ENCODE measurements around the gene SPTLC2. TPM values are rescaled to one million over a fixed set of nuclear protein-coding genes. Genes with fewer than 3 reads are reported as not detected.

The SPTLC2 gene
- total and polyA plus RNA-seq, 2 of the 8 experiments (the other 6 are each of a cell fraction or from before 2014, with no cell fraction given) = 8.9 to 35.1 TPM

- no peak for TF ChIP-seq BACH1 (IDR thresholded peaks at IDR 0.05; ENCODE audit: low read length)
- TF ChIP-seq KDM1A (IDR thresholded peaks at IDR 0.05; ENCODE audit: borderline replicate concordance, low read length) = no peak
- peak; percentile 86 for TF ChIP-seq TBP (IDR thresholded peaks at IDR 0.05; ENCODE audit: low read depth, low read length)
- TF ChIP-seq EZH2 (IDR thresholded peaks at IDR 0.05; ENCODE audit: low read depth, low read length, severe bottlenecking) = no peak
- TF ChIP-seq HDAC6 (IDR thresholded peaks at IDR 0.05; ENCODE audit: low read depth, low read length) = no peak
- no peak for TF ChIP-seq RFX5 (IDR thresholded peaks at IDR 0.05; ENCODE audit: borderline replicate concordance, low read depth, low read length)
- TF ChIP-seq NRF1 (IDR thresholded peaks at IDR 0.05; ENCODE audit: low read depth, low read length) = no peak
- TF ChIP-seq POLR2A (IDR thresholded peaks at IDR 0.05; ENCODE audit: control extremely low read depth in 1 of 2, low read depth in 2 of 2, low read length in 2 of 2) = peak; percentile 65 to 86
- TF ChIP-seq CTCF (IDR thresholded peaks at IDR 0.05; ENCODE audit: control extremely low read depth in 1 of 3, insufficient read depth in 1 of 3, low read depth in 1 of 3, low read length in 3 of 3) = no peak
- TF ChIP-seq CBX5 (IDR thresholded peaks at IDR 0.05; ENCODE audit: low read depth, low read length) = no peak
- TF ChIP-seq RNF2 (IDR thresholded peaks at IDR 0.05; ENCODE audit: borderline replicate concordance, low read depth, low read length, missing control alignments, poor library complexity, severe bottlenecking) = no peak
- no peak for TF ChIP-seq CHD1 (IDR thresholded peaks at IDR 0.05; ENCODE audit: low read depth, low read length)
- no peak; the same call in 1 of the 2 replicates for TF ChIP-seq EGR1 (IDR thresholded peaks at IDR 0.05; ENCODE audit: borderline replicate concordance, low read depth, low read length)
- TF ChIP-seq SUZ12 (IDR thresholded peaks at IDR 0.05; ENCODE audit: low read length) = no peak
- TF ChIP-seq RBBP5 (IDR thresholded peaks at IDR 0.05; ENCODE audit: borderline replicate concordance, low read depth, low read length) = 0 out of 2 replicates have a peak, but pooled peaks have one; percentile 26
- TF ChIP-seq TCF12 (IDR thresholded peaks at IDR 0.05; ENCODE audit: low read depth, low read length) = no peak
- peak; percentile 12; the same call in 1 of the 2 replicates for TF ChIP-seq SP1 (IDR thresholded peaks at IDR 0.05; ENCODE audit: low read depth, low read length)
- peak; percentile 71 for TF ChIP-seq ASH2L (IDR thresholded peaks at IDR 0.05; ENCODE audit: low read length)
- peak; percentile 96 for TF ChIP-seq CHD2 (IDR thresholded peaks at IDR 0.05; ENCODE audit: low read length)
- TF ChIP-seq EP300 (IDR thresholded peaks at IDR 0.05; ENCODE audit: borderline replicate concordance in 1 of 2, low read depth in 2 of 2, low read length in 2 of 2) = no peak
- peak; percentile 91 for TF ChIP-seq CREB1 (IDR thresholded peaks at IDR 0.05)
- TF ChIP-seq FOSL1 (IDR thresholded peaks at IDR 0.05; ENCODE audit: insufficient read depth, low read depth, low read length) = no peak
- TF ChIP-seq KDM5A (IDR thresholded peaks at IDR 0.05; ENCODE audit: low read length) = peak; percentile 30; the same call in 1 of the 2 replicates
Observed at GRCh38 chr14:77457522-77458248, 158.8 kb downstream of the SPTLC2 start, which contains the start of the genes AHSA1 and VIPAS39 (continued).
